Vagina (tissue), 2 donors: Measurements from ENCODE around the gene APPL2.

Source experiments
- CTCF ChIP-seq, 3 experiments: fragments of 450-650 bp in 2 of 3; fragments of 200-600 bp in 1 of 3; sonication (generic) in 1 of 3; IDR thresholded peaks; one replicate each; pipeline ENCODE4 v1.5.1; 2017 to 2019; ENCODE audit warnings: antibody characterized with exemption in 3 of 3, mild to moderate bottlenecking in 2 of 3, moderate library complexity in 2 of 3
- POLR2A ChIP-seq, 2 donors: fragments of 450-650 bp; IDR thresholded peaks; one replicate each; pipeline ENCODE4 v1.6.1; 2017; ENCODE audit warnings: antibody characterized with exemption in 2 of 2, mild to moderate bottlenecking in 2 of 2, moderate library complexity in 2 of 2

- no peak for TF ChIP-seq POLR2A (IDR thresholded peaks at IDR 0.05)
- no peak for TF ChIP-seq CTCF (IDR thresholded peaks at IDR 0.05)
Observed at GRCh38 chr12:105201299-105201698, 34.7 kb downstream of the APPL2 start.
